OCI-LY3 (cell line): ENCODE data around the gene YPEL1.
"Not testable (repeated sequence)": the region's sequence is repeated elsewhere in the genome, so short reads cannot be mapped to it uniquely, and the experiment has no call there.

ENCODE experiments used
- EZH2phosphoT487 ChIP-seq: fragments of 200-600 bp; shearing (Covaris generic); IDR thresholded peaks from 2 replicates; pipeline ENCODE4 v1.6.1; 2018; ENCODE audit warnings: antibody characterized with exemption, mixed run types, low read depth
- TF ChIP-seq, protein P1 (sequence below): fragments of 200-600, 300-600 bp; sonication (generic); IDR thresholded peaks from 2 replicates; pipeline ENCODE4 v1.5.1; 2014; ENCODE audit warnings: antibody characterized with exemption, low read length, low read depth

DNA sequence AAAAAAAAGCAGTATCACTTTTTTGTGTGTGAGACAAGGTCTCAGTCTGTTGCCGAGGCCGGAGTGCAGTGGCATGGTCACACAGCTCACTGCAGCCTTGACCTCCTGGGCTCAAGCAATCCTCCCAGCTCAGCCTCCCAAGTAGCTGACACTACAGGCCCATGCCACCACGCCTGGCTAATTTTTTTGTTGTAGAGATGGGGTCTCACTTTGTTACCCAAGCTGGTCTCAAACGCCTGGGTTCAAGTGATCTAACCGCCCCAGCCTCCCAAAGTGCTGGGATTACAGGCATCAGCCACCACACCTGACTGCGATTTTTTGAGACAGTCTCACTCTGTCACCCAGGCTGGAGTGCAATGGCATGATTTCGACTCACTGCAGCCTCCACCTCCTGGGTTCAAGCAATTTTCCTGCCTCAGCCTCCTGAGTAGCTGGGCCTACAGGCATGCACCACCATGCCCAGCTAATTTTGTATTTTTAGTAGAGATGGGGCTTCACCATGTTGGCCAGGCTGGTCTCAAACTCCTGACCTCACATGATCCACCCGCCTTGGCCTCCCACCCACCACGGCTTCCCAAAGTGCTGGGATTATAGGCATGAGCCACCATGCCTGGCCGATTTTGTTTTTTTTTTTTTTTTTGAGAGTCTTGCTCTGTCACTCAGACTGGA, 15.3 kb downstream of the YPEL1 start:
- TF ChIP-seq, protein P1, sequence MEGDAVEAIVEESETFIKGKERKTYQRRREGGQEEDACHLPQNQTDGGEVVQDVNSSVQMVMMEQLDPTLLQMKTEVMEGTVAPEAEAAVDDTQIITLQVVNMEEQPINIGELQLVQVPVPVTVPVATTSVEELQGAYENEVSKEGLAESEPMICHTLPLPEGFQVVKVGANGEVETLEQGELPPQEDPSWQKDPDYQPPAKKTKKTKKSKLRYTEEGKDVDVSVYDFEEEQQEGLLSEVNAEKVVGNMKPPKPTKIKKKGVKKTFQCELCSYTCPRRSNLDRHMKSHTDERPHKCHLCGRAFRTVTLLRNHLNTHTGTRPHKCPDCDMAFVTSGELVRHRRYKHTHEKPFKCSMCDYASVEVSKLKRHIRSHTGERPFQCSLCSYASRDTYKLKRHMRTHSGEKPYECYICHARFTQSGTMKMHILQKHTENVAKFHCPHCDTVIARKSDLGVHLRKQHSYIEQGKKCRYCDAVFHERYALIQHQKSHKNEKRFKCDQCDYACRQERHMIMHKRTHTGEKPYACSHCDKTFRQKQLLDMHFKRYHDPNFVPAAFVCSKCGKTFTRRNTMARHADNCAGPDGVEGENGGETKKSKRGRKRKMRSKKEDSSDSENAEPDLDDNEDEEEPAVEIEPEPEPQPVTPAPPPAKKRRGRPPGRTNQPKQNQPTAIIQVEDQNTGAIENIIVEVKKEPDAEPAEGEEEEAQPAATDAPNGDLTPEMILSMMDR, result not testable (repeated sequence)
- TF ChIP-seq EZH2phosphoT487, result not testable (repeated sequence)
